NCI-H1436 (cell line): ENCODE data around the gene MIER3.

Experiments used
- DNase-seq: peaks from one replicate; lab custom pipeline; 2025; lab: John Stamatoyannopoulos, UW

Gene MIER3

GRCh38 chr5:56959326-56959725 is 7.4 kb upstream of the MIER3 start:
- no peak for DNase-seq

DNA sequence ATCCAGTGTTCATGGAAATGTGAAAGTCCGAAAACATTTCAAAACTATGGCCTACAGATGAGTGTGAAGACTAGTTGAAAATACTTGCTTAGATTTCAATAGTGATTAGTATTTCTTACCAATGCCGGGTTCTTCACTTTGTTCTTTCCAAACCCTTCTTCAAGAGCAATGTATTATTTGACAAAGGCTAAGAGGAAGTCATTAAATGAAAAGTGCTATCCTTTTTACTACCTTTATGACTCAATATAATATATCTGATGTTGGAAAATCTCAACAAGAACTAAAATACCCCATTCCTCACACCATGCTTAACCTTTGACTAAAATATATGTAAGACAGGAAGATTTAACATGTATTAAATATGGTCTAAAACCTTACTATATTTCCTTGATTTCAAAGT is 6.7 kb upstream of the MIER3 start:
- no peak for DNase-seq

DNA sequence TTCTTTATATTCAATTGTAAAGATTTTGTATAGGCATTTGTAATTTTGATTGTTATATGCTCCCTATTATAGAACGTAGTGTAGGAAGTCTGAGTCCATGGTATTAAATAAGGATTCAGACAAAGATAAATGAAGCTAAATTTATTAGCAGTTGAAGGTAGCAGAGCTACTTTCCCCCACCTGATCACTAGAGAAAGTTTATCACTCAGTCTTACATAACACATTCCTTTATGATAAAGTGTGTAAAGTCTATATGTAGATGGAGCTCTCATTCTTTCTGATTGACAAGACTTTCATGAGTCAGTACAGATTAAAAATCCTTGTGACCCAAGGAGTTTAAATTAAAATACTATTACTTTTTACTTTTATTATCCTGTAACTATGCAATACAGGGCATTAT is 2.3 kb upstream of the MIER3 start:
- DNase-seq = no peak

GRCh38 chr5:56951126-56951945 is 587 bp downstream of the MIER3 start:
- no peak for DNase-seq

DNA sequence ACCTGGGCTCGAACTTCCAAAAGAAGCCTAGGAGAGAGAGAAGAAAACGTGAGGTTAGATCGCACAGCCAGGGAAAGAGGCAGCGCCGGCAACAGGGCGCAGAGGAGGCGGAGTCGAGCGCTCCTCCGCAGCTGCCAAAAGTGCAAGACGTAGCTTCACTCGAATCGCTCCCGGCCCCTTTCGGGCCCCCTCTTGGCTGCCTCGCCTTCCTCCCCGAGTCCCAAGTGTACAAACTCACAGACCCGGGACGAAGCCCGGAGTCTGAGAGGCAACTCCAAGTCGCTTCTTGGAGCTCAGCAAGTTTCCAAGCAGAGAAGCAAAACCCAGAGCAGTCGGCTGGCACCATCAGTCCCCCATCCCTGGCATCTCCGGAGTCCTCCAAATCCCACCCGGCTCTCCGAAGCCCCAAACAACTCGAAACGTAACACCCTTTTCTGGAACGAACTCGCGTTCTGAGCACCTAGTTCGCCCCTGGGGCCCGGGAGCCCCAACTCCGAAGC is 1.2 kb downstream of the MIER3 start:
- peak; percentile 31 for DNase-seq

GRCh38 chr5:56947052-56947451 is 4.9 kb downstream of the MIER3 start:
- no peak for DNase-seq

DNA sequence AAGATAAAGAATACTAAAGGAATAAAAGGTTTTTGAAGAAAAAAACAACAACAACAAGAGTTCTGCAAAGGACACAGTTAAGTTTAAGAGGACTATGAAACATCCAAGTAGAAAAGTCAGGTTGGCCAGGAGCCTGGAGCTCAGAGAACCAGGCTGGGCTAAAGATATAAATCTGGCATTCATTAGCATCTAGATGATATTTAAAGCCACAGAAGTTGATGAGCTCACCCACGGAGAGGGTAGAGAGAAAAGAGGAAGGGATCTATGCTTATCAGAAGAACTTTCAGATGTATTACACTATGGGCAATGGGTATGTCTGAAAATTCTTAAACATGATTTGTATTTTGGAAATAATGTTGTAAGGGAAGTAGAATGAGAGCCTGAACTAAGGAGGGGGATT is 9.9 kb downstream of the MIER3 start:
- no peak for DNase-seq

GRCh38 chr5:56938858-56939257 is 13.1 kb downstream of the MIER3 start:
- DNase-seq = no peak

DNA sequence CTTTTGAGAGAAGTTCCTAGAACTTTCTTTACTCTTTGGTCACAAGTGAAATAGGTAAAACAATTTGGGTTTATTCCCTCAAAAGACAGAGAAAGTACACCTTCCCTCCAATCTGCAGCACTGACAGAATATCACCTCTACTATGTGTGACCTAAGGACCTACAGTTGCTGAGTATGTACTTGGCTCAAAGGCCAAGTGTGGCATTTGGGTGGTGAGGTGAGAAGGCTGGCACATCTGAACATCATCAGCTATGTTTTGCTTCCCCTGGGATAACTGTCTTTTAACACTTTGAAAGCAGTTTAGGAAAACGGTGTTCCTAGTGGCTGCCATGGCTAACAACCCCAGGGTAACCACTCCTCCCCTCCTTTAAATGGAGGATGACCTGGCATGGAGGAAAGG is 17.6 kb downstream of the MIER3 start:
- DNase-seq = no peak

GRCh38 chr5:56922922-56923321 is 29.0 kb downstream of the MIER3 start:
- DNase-seq = no peak

DNA sequence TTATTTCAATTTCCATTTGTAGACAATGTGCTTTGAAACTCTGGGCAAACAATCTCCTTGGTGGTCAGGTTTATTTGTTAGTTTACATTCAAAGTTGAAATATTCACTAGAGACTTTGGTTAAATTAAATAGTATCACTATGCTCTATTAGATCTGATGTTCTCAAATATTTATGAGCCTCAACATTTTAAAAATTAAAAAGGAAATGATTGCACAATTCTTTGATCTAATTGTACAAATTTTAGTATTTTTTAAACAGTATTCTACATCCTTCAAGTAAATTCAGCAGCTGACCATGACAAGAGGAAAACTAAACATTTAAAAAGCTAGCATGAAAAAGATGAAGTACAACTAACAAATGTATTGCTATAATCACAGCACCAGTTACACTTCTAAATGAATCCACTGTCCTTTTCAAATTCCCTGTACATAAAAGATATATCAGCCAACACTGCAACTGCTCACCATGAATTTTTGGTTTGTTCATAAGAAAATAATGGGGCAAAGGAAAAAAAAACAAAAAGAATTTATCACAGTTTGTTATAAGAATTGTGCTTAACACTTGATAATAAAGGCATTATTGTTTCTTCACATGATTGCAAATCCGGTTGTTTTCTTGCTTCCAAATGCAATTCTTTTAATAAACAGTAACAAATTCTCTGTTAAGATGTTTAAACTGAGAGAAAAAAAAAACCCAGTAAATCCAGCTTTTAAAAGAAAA is 31.8 kb downstream of the MIER3 start:
- DNase-seq = no peak

DNA sequence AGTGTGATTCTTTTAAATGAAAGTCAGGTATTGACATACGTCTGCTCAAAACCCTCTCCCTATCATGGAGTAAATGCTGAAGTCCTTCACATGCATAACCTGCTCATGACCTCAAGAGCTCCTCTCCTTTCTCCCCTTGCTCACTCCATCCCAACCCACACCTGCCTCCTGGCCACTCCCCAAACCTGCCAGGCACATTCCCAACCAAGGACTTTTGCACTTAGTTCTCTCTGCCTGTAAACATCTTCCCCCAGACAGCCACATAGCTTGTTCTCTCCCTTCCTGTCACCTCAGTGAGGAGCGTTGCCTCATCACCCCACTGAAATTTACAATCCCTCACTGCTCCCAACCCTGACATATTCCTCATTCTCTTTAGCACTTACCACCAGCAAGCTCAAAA is 33.9 kb downstream of the MIER3 start:
- no peak for DNase-seq

GRCh38 chr5:56917534-56917933 is 34.4 kb downstream of the MIER3 start:
- no peak for DNase-seq

GRCh38 chr5:56914678-56915077 is 37.2 kb downstream of the MIER3 start:
- DNase-seq = no peak

GRCh38 chr5:56913766-56914165 is 38.2 kb downstream of the MIER3 start:
- no peak for DNase-seq

GRCh38 chr5:56910210-56910965 is 41.5 kb downstream of the MIER3 start:
- peak; percentile 64 for DNase-seq

GRCh38 chr5:56909294-56910209 is 42.4 kb downstream of the MIER3 start, which contains the start of gene SETD9:
TSS of gene SETD9 (plus strand) at chr5:56909596. CDS start at chr5:56909646, 50 bp downstream.
- peak; percentile 94 for DNase-seq

GRCh38 chr5:56908942-56909293 is 43.0 kb downstream of the MIER3 start:
- DNase-seq = peak; percentile 43

- DNase-seq = peak; percentile 32
Observed at GRCh38 chr5:56900858-56901578, 50.9 kb downstream of the MIER3 start.

- no peak for DNase-seq
Observed at GRCh38 chr5:56900395-56900794, 51.5 kb downstream of the MIER3 start.

DNA sequence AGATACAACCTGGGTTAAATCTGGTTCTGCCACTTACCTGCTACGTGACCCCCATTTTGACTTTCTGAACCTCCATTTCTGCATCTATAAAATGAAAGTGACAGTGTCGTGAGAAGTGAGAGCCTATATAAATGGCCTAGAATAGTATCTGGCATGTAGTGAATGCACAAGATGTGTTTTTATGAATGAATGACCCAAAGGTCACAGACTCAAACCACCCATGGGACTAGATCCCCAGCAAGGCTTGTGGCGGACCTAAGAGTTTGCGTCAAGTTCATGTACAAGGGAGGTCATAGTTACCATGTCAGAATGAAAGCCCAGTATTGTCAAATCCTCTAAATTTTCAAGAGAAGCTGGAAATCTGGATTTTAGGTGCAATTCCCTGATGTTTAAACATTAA is 53.7 kb downstream of the MIER3 start:
- DNase-seq = no peak
